CD4-positive, alpha-beta T cell treated with Interleukin-12 subunit alpha and Interleukin-12 subunit beta, for 1 hour (primary cell): Measurements from ENCODE around the gene SLC38A2.
"Not testable (repeated sequence)": the region's sequence is repeated elsewhere in the genome, so short reads cannot be mapped to it uniquely, and the experiment has no call there.

Experiments used
- DNase-seq: peaks from one replicate; pipeline ENCODE4 v3.0.0-alpha.2; 2020

Gene SLC38A2

GRCh38 chr12:46359667-46360280, 12.8 kb downstream of the SLC38A2 start:
- DNase-seq, result no peak

DNA sequence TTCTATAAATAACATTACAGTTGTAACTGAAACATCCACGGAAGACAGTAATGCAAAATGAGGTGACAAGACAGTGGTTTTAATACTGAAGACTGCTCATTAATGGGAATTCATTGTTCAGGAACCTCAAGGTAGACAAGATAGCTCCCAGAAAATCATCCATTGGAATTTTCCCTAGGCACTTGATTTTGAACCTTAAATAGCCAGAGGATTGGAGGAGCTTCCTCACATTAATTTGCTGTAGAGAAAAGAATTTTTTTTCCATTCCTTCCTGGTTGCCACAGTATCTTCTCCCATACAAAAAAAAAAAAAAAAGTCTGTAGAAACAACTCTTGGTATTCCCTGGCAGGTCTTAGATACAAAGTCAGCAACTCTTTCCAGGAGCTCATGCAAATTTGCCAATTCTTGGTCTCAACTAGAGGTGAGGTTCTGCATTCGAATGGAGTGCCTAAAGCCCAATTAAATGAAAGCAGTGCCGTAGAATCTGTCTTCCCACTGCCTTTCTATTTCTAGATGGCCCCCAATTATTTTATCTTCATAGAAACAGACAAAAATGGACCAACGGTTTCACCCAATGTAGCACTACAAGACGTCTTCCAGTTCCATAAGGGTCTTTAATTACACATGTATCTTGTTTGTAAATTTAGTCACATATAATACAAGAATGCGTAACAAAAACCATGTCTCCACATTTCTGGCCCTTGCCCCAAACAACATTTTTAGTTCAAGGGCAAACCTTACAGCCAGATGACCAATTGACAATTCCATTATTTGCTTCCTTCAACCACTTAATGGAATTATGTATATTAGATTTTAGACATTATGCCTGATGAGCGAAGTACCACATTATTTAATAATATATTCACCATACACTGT, 13.5 kb downstream of the SLC38A2 start:
- no peak for DNase-seq

DNA sequence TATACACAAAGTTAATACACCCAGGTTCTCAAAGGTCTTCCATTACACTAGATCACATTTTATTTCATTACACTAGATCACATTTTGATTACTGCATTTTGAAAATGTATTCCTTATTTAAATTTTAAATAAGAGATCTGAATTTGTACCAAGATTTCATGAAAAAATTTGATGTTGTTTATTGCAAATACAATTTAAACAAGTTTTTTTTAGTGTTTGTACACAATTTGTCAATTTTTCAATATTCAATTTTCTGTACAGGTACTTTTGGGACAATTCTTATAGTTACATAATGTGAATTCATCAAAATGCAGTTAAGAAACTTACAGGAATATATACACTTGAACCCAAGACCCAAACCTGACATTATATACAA, 14.3 kb downstream of the SLC38A2 start:
- DNase-seq, result no peak

DNA sequence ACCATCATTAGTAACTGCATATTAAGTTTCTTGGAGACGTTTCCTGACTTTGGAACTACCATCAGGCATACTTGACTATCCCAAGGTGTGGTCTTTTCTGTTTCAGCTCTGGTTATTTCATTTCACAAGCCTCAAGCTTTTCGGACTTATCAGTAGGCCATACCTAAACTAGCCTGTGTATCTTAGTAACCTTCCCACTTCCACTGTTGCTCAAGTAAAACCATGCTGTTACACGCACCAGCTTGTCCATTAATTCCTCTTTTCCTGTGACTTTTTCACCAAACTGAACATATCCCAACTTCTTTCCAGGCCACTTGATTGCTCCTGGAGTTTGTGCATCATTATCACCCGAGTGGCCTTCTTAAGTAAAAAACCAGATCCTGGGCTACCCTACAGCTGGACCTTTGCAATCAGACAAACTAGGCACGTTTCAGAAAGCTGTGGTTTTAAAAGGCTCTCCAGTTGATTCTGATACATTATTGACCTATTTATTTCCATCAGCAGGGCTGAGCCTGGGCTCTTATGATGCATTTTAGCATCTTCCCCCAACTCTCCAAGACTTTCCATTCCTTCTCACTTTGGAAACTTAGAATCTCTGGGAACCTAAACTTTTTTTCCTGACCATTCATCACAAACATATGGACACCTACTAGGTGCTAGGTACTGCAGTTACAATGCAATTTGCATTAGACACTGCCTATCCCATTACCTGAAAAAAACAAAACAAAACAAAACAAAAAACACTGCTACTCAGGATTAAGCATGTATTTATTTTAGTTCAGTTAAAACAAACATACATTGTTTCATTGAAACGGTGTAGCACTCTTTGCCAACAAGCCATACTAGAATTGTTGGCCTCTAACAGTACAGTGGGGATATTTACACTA, 14.9 kb downstream of the SLC38A2 start:
- no peak for DNase-seq

GRCh38 chr12:46356655-46357437, 15.7 kb downstream of the SLC38A2 start:
- DNase-seq, result no peak

GRCh38 chr12:46354802-46355199, 17.8 kb downstream of the SLC38A2 start:
- DNase-seq, result no peak

- no peak for DNase-seq
These were observed 18.3 kb downstream of the SLC38A2 start for GRCh38 chr12:46354111-46354801.

DNA sequence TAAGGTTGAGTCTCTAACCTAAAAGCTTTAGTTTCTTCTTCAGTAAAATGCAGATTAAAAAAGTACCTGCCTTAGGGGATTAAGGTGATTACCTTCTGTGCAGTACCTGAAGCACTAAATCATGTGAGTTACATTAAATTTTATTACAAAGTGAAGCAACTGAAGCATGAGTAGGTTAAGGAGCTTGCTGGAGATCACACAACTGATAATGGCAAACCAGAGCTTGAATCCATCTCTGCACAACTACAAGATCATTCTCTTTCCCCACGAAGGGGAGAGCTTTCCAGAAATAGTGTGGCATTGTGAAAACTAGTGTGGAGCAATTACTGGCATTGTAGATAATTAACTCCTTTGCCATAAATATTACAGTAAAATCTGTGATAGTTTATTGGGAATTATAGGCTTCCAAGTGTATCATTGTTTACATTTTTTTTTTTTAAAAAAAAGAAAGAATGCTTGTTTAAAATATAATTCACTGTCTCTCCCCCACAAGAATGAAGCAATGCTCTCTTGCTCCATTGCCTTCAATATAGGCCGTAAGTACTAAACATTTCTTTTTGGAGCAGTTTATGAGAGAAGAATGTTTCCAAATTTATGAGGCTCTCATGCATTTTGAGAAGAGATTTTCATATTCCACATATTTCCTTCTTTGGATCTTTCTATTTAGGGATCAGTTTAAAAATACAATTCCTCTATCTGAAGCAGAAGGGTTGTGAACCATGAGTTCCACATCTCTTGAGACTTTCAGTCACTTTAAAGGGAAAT, 20.5 kb downstream of the SLC38A2 start:
- no peak for DNase-seq

- DNase-seq, result no peak
These were observed 21.4 kb downstream of the SLC38A2 start for GRCh38 chr12:46351138-46351537.

GRCh38 chr12:46349253-46349652, 23.3 kb downstream of the SLC38A2 start:
- no peak for DNase-seq

- DNase-seq, result no peak
These were observed 29.3 kb downstream of the SLC38A2 start for GRCh38 chr12:46343118-46343852.

GRCh38 chr12:46342562-46343033, 30.0 kb downstream of the SLC38A2 start:
- peak; percentile 58 for DNase-seq

DNA sequence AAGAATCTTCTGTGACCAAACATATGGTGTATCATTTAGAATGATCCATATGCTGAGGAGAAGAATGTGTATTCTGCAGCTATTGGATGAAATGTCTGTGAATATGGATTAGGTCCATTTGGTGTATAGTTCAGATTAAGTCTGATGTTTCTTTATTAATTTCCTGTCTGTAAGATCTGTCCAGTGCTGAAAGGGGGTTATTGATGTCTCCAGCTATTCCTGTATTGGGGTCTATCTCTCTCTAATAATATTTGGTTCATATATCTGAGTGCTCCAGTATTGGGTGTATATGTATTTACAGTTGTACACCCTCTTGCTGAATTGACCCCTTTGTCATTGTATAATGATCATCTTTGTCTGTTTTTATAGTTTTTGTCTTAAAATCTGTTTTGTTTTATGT, 33.5 kb downstream of the SLC38A2 start:
- no peak for DNase-seq

- no peak for DNase-seq
These were observed 40.3 kb downstream of the SLC38A2 start for GRCh38 chr12:46332260-46332659.

DNA sequence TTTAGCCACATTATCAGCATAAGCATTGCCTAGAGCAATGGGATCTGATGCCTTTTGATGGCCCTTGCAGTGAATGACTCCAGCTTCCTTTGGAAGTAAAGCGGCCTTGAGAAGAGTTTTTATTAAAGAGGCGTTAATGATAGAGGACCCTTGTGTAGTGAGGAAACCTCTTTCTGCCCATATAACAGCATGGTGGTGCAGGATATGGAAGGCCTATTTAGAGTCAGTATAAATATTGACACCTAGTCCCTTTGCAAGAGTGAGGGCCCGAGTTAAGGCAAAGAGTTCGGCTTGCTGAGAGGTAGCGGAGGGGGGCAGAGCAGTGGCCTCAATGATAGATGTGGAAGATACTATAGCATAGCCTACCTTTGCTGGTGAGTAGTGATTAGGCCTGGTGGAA, 47.5 kb downstream of the SLC38A2 start:
- DNase-seq, result not testable (repeated sequence)

GRCh38 chr12:46320731-46321130, 51.8 kb downstream of the SLC38A2 start:
- no peak for DNase-seq

- no peak for DNase-seq
These were observed 54.5 kb downstream of the SLC38A2 start for GRCh38 chr12:46318037-46318436.
